Transverse colon (tissue), 4 donors: ENCODE results near the gene COL20A1. TPM values are rescaled to one million over a fixed set of nuclear protein-coding genes. Genes with fewer than 3 reads are reported as not detected.

Experiments
- DNase-seq: peaks from one replicate; pipeline ENCODE4 v3.0.0-alpha.2; 2019
- H3K27ac ChIP-seq, 4 donors: fragments of 200-600 bp; sonication (generic); 2 replicates each; pipeline ENCODE4 v1.5.1; 2016 to 2018; ENCODE audit warnings: inconsistent platforms in 4 of 4
- H3K27me3 ChIP-seq: fragments of 200-600 bp; sonication (generic); 2 replicates; pipeline ENCODE4 v1.5.1; 2017; ENCODE audit warnings: inconsistent platforms
- H3K36me3 ChIP-seq, 4 donors: fragments of 200-600 bp; sonication (generic); 2 replicates each; pipeline ENCODE4 v1.5.1; 2017 to 2019; ENCODE audit warnings: inconsistent platforms in 4 of 4
- H3K4me1 ChIP-seq, 4 donors: fragments of 200-600 bp; sonication (generic); 2 replicates each; pipeline ENCODE4 v1.5.1; 2017 to 2020; ENCODE audit warnings: inconsistent platforms in 4 of 4
- H3K4me3 ChIP-seq, 4 donors: fragments of 200-600 bp; sonication (generic); 1 replicate in 1 of 4; 2 replicates in 3 of 4; pipeline versions ENCODE4 v1.5.1 to v1.6.1; 2017 to 2019; ENCODE audit warnings: inconsistent platforms in 4 of 4
- H3K9me3 ChIP-seq, 2 donors: fragments of 200-600 bp; sonication (generic); 2 replicates each; pipeline ENCODE4 v1.5.1; 2017 to 2019; ENCODE audit warnings: inconsistent platforms in 2 of 2
- CTCF ChIP-seq, 5 experiments: fragments of 200-600 bp in 3 of 5; fragments of 450-650 bp in 2 of 5; sonication (generic) in 3 of 5; IDR thresholded peaks; 1 replicate in 2 of 5; 2 replicates in 3 of 5; pipeline ENCODE4 v1.5.1; 2016 to 2017; ENCODE audit warnings: antibody characterized with exemption in 5 of 5, inconsistent platforms in 3 of 5, mild to moderate bottlenecking in 2 of 5, moderate library complexity in 1 of 5
- EP300 ChIP-seq: sonication (generic); formaldehyde crosslinking; IDR thresholded peaks from one replicate; pipeline ENCODE4 v1.6.1; 2017; ENCODE audit warnings: antibody characterized with exemption, low read depth
- POLR2A ChIP-seq: fragments of 450-650 bp; IDR thresholded peaks from one replicate; pipeline ENCODE4 v1.6.1; 2016; ENCODE audit warnings: antibody characterized with exemption, mild to moderate bottlenecking, moderate library complexity
- POLR2AphosphoS5 ChIP-seq, 3 donors: sonication (generic); formaldehyde crosslinking; IDR thresholded peaks; one replicate each; pipeline ENCODE4 v1.6.1; 2016; ENCODE audit warnings: antibody characterized with exemption in 3 of 3
- WGBS, 2 donors: methylation state at CpG; one replicate each; pipeline ENCODE4 v1.1.5; 2018; ENCODE audit warnings: low coverage in 1 of 2; 5-methylcytosine and 5-hydroxymethylcytosine counted together
- in situ Hi-C, 4 donors: fragments of 200-750 bp; cut with MboI; loops; one replicate each; pipeline versions ENCODE4 v1.15.0 to v1.15.1; 2017; ENCODE audit warnings: low sequenced_read_pairs in 3 of 4, low pct_ligation_motif_present in 1 of 4, low pct_unique_long_range_greater_than_20kb in 1 of 4
- intact Hi-C: fragments of 100-400 bp; cut with DNase I; formaldehyde crosslinking; loops from one replicate; pipeline ENCODE4 v1.15.1; 2023; ENCODE audit warnings: low total_unique reads
- total RNA-seq, 4 donors: library from RNA; depleted of rRNA; stranded (reverse); fragments of >200 nt; gene quantifications; one replicate each; pipeline ENCODE4 v1.1.0, GENCODE V29; 2016

The COL20A1 gene
- total RNA-seq, 4 donors from 2014 or later, result 43.8 TPM; not detected in 3

GRCh38 chr20:63343460-63344445, 50.8 kb downstream of the COL20A1 start:
- H3K27me3 ChIP-seq, result peaks cover 18% of the 10 kb centered on the region
- no peaks in the 10 kb centered on the region for H3K36me3 ChIP-seq
- no peak overlapping the region for H3K27ac ChIP-seq
- in situ Hi-C loops, result no loop called here
- no peaks in the 10 kb centered on the region for H3K4me1 ChIP-seq
- TF ChIP-seq EP300, result no peak
- no peak for TF ChIP-seq CTCF (IDR thresholded peaks at IDR 0.05)
- no peak for TF ChIP-seq POLR2AphosphoS5 (IDR thresholded peaks at IDR 0.05)
- TF ChIP-seq POLR2A, result no peak
- no peak for DNase-seq
- intact Hi-C loops, result no loop called here
- no peaks in the 10 kb centered on the region for H3K9me3 ChIP-seq
- no peak overlapping the region for H3K4me3 ChIP-seq
- WGBS, 2 donors, result 50 to 53% methylated on average over 6 to 37 of the region's 37 CpGs

GRCh38 chr20:63344616-63345327, 51.8 kb downstream of the COL20A1 start:
- Histone ChIP-seq H3K9me3 (no peaks in the 10 kb centered on the region), H3K36me3 (no peaks in the 10 kb centered on the region), H3K4me3 (no peak overlapping the region), H3K4me1 (no peaks in the 10 kb centered on the region), H3K27ac (no peak overlapping the region), H3K27me3 (peaks cover 18% of the 10 kb centered on the region)
- in situ Hi-C loops, result no loop called here
- intact Hi-C loops, result no loop called here
- 48% methylated on average over 20 of the region's 21 CpGs; no CpG with 5 or more reads in 1 of the 2 donors for WGBS, 2 donors
- no peak for DNase-seq
- TF ChIP-seq EP300 (no peak), POLR2A (no peak), CTCF (IDR thresholded peaks at IDR 0.05) (no peak), POLR2AphosphoS5 (IDR thresholded peaks at IDR 0.05) (no peak)

- intact Hi-C loops, result no loop called here
- DNase-seq, result no peak
Observed at GRCh38 chr20:63345328-63346100, 52.5 kb downstream of the COL20A1 start.

More at GRCh38 chr20:63345328-63346100, 52.5 kb downstream of the COL20A1 start:
- 55% methylated on average over 26 of the region's 27 CpGs; no CpG with 5 or more reads in 1 of the 2 donors for WGBS, 2 donors
- no peak overlapping the region for H3K4me3 ChIP-seq
- H3K36me3 ChIP-seq, result no peaks in the 10 kb centered on the region
- H3K9me3 ChIP-seq, result no peaks in the 10 kb centered on the region
- TF ChIP-seq POLR2A, result no peak
- no peak for TF ChIP-seq POLR2AphosphoS5 (IDR thresholded peaks at IDR 0.05)
- no peak for TF ChIP-seq CTCF (IDR thresholded peaks at IDR 0.05)
- TF ChIP-seq EP300, result no peak
- H3K27me3 ChIP-seq, result peaks cover 18% of the 10 kb centered on the region
- H3K27ac ChIP-seq, result no peak overlapping the region
- in situ Hi-C loops, result no loop called here
- H3K4me1 ChIP-seq, result no peaks in the 10 kb centered on the region
